ENCODE data around the gene REM2.

Gene REM2

GRCh38 chr14:22883173-22883976 lies at the start of gene REM2:
TSS of gene REM2 (plus strand) at chr14:22883222. CDS start at chr14:22883288, 66 bp downstream.
- FAIRE-seq: no peak

GRCh38 chr14:22835505-22835904 lies 47.5 kb upstream of the REM2 start:
- FAIRE-seq: no peak

- FAIRE-seq: no peak
Measured at GRCh38 chr14:22836301-22837113, 46.5 kb upstream of the REM2 start, which contains the start of gene MMP14. TSS of gene MMP14 (plus strand) at chr14:22836585. CDS start at chr14:22836818, 233 bp downstream.

- FAIRE-seq: no peak
Measured at GRCh38 chr14:22837114-22837749, 45.8 kb upstream of the REM2 start.

- no peak for FAIRE-seq
Measured at GRCh38 chr14:22837750-22838538, 45.1 kb upstream of the REM2 start.

GRCh38 chr14:22838631-22839041 lies 44.4 kb upstream of the REM2 start:
- FAIRE-seq: no peak

- no peak for FAIRE-seq
Measured at GRCh38 chr14:22839159-22839779, 43.8 kb upstream of the REM2 start.

GRCh38 chr14:22841311-22841710 lies 41.7 kb upstream of the REM2 start:
- FAIRE-seq: no peak

- no peak for FAIRE-seq
Measured at GRCh38 chr14:22841769-22842168, 41.3 kb upstream of the REM2 start.

- no peak for FAIRE-seq
Measured at GRCh38 chr14:22842211-22843122, 40.6 kb upstream of the REM2 start.

- no peak for FAIRE-seq
Measured at GRCh38 chr14:22843123-22843925, 39.7 kb upstream of the REM2 start.

- no peak for FAIRE-seq
Measured at GRCh38 chr14:22844221-22845102, 38.6 kb upstream of the REM2 start.

- FAIRE-seq: no peak
Measured at GRCh38 chr14:22845103-22845394, 38.0 kb upstream of the REM2 start.

- FAIRE-seq: no peak
Measured at GRCh38 chr14:22845821-22846625, 37.0 kb upstream of the REM2 start.

- FAIRE-seq: no peak
Measured at GRCh38 chr14:22846811-22847307, 36.2 kb upstream of the REM2 start.

GRCh38 chr14:22847661-22848341 lies 35.2 kb upstream of the REM2 start:
- FAIRE-seq: no peak

- FAIRE-seq: no peak
Measured at GRCh38 chr14:22848351-22849164, 34.5 kb upstream of the REM2 start.
